Fibroblast of lung (primary cell): ENCODE measurements around the gene ARHGEF4.

Experiments used
- CTCF ChIP-seq, 2 donors: IDR thresholded peaks in 1 of 2; conservative IDR thresholded peaks in 1 of 2; 1 replicate in 1 of 2; 2 replicates in 1 of 2; pipeline ENCODE4 v1.5.1; 2011 to 2012; ENCODE audit warnings: low read length in 2 of 2, control low read depth in 1 of 2, inconsistent platforms in 1 of 2, low read depth in 1 of 2, mild to moderate bottlenecking in 1 of 2
- EZH2 ChIP-seq: IDR thresholded peaks from 2 replicates; pipeline ENCODE4 v1.5.1; 2012; ENCODE audit warnings: low read length, control low read depth, mild to moderate bottlenecking; ENCODE audit errors: missing control alignments

GRCh38 chr2:130910931-130911330 is 74.2 kb downstream of the ARHGEF4 start:
- TF ChIP-seq CTCF (conservative IDR thresholded peaks at IDR 0.05 in 1 of 2, IDR thresholded peaks at IDR 0.05 in 1 of 2; ENCODE audit: low read depth in 1 of 2, low read length in 2 of 2) (no peak), EZH2 (no peak)
